Subcutaneous adipose tissue (tissue), 4 donors: Measurements from ENCODE around the gene TNNI3K. TPM values are rescaled to one million over a fixed set of nuclear protein-coding genes. Genes with fewer than 3 reads are reported as not detected.

Experiments used
- total RNA-seq, 4 donors: library from RNA; depleted of rRNA; stranded (reverse); fragments of >200 nt; gene quantifications; one replicate each; pipeline ENCODE4 v1.1.0, GENCODE V29; 2016
- TF ChIP-seq, protein P1 (sequence below): fragments of 450-650 bp; IDR thresholded peaks from one replicate; pipeline ENCODE4 v1.5.1; 2016; ENCODE audit warnings: low read depth, mild to moderate bottlenecking, control low read depth, antibody characterized with exemption, moderate library complexity

TNNI3K gene
- total RNA-seq, 4 donors from 2014 or later = 0.98 to 7.0 (median 3.9) TPM; not detected in 1

DNA sequence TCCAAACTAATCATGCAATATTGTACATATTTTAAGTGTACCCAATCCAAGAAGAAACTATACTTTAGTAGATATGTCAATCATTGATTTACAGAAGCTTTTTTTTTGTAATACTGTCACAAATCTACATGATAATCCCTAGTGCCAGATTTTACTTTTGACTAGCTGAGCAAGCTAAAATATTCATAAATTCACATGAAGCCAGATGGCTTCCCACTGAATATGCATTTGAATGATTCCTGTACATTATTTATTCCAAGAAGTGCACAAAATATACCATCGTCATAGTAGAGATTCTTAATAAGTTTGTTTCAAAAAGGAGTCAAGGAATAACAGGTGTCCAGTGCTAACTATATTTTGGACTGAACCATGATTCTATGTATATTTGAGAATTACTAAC lies 20.0 kb upstream of the TNNI3K start:
- TF ChIP-seq, protein P1, sequence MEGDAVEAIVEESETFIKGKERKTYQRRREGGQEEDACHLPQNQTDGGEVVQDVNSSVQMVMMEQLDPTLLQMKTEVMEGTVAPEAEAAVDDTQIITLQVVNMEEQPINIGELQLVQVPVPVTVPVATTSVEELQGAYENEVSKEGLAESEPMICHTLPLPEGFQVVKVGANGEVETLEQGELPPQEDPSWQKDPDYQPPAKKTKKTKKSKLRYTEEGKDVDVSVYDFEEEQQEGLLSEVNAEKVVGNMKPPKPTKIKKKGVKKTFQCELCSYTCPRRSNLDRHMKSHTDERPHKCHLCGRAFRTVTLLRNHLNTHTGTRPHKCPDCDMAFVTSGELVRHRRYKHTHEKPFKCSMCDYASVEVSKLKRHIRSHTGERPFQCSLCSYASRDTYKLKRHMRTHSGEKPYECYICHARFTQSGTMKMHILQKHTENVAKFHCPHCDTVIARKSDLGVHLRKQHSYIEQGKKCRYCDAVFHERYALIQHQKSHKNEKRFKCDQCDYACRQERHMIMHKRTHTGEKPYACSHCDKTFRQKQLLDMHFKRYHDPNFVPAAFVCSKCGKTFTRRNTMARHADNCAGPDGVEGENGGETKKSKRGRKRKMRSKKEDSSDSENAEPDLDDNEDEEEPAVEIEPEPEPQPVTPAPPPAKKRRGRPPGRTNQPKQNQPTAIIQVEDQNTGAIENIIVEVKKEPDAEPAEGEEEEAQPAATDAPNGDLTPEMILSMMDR = no peak

DNA sequence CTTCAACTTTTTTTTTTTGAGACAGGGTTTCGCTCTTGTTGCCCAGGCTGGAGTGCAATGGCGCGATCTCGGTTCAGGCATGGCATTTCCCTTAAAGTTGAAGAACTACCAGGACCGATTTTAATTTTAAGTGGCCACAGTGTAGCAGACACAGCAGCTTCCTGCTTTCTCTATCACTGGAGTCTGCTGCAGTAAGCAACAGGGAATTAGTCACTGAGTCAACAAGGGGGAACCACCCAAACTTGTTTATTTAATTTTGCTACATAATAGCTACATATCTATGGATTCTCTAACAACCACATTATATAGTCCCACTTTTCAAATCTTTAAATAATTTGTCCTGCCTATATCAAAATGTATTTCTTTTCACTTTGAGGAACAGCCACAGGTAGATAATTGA lies 12.5 kb upstream of the TNNI3K start:
- TF ChIP-seq, protein P1 = no peak

DNA sequence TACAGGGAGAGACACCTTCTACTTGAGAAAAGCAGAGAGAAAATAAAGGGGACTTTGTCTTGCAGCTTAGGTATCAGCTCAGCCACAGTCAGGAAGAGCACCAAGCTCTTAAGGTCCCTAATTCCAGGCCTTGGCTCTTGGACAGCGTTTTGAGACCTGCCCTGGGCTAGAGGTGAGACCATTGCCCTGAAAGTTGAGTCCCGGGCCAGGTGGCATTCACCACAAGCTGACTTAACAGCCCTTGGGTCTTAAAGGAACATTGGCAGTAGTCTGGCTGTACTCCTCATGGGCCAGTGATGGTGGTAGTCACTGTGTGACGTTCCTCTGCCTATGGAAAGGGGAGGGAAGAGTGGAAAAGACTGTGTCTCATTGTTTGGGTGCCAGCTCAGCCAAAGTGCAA lies 11.7 kb upstream of the TNNI3K start:
- TF ChIP-seq, protein P1 = no peak

DNA sequence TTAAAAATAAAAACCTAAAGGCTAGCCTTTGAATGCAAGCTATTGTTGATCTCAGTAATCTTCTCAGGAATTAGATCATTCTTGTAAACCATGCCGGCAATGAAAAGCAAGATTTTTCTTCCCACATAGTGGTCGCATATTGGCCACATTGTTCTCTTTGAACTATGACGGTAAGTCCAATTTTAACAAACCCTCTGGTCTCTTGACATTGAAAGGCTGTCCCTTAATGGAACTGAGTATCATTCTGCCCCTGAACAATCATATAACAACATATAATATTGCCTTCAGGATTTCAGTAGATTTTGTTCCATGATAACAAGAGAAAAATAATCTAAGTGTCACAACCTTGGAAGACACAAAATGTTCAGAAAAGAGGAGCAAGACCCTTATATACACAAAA lies 1.3 kb downstream of the TNNI3K start:
- TF ChIP-seq, protein P1 = no peak

DNA sequence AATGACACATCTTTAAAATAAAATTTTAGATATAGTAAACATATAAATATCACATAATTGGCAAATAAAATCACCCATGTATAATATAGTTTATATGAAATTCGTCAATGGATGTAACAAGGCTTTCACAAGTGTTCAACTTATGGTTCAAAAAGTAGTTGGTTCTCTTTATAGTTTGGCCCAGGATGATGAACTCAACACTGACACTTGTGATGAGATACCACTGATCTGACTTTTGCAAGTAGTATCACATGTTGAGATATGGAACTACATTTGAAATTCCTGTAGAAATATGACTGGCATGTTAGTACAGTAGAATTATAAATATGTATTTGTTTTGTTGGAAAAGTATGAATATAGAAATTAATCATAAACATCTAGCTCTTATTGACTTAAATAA lies 1.8 kb downstream of the TNNI3K start:
- TF ChIP-seq, protein P1 = no peak

DNA sequence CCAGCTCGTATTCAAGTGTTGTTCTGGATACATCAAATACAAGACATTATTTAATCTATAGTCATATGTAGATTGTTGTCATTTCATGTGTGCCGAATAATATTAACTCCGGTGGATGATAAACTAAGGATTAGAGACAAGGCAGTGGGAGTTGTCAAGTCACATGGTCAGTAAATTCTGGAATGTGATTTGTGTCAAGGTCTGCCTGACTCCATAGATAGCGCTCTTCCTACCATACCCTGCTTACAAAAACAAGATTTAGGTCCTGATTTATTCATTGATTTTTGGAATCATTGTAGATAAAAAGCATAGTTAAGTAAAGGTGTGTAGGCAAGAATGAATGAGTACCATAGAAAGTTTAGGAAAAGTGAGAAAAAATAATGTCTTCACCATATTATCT lies 2.6 kb downstream of the TNNI3K start:
- TF ChIP-seq, protein P1 = no peak

DNA sequence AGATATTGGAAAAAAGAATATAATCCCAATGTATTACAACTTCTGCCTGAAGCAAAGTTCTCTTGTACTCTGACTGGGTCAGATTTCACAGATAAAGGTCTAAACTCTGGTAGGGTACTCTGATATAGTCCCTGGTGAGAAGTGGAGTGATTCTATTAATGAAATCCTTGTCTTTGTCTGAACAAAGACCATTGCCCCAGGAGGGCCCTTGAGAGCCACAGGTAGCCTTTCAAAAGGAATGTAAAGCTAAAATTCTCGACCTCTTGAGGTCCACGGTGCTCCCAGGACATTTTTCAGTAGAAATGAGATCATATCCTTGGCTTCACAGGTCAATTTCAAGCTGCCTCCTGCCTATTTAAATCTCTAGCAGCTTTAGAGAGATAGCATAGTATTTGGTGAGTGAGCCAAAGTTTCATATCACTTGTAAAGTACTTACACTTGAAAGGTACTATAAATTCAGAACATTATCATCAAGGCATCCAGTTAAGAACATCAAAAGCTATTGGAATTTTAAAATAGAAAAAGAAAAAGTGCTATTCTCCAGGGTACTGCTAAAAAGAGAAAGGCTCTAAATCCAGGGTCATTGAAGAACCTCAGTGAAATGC lies 10.1 kb downstream of the TNNI3K start:
- TF ChIP-seq, protein P1 = no peak
